BLaER1 (cell line): ENCODE measurements around the gene GRK5.
A peak's percentile ranks its signal among the peaks of the same experiment; 100 is the strongest.

Experiments
- H3K27ac ChIP-seq: shearing (Covaris generic); formaldehyde crosslinking; 2 replicates; pipeline ENCODE4 v1.8.1; 2022
- H3K27me3 ChIP-seq: shearing (Covaris generic); formaldehyde crosslinking; 2 replicates; pipeline ENCODE4 v1.8.1; 2022
- H3K36me3 ChIP-seq: shearing (Covaris generic); formaldehyde crosslinking; 2 replicates; pipeline ENCODE4 v1.8.1; 2022
- H3K4me1 ChIP-seq: shearing (Covaris generic); formaldehyde crosslinking; 2 replicates; pipeline ENCODE4 v1.8.1; 2022
- H3K4me2 ChIP-seq: shearing (Covaris generic); formaldehyde crosslinking; 2 replicates; pipeline ENCODE4 v1.8.1; 2022
- H3K4me3 ChIP-seq: shearing (Covaris generic); formaldehyde crosslinking; 2 replicates; pipeline ENCODE4 v1.8.1; 2022
- H3K9ac ChIP-seq: shearing (Covaris generic); formaldehyde crosslinking; 2 replicates; pipeline ENCODE4 v1.8.1; 2022
- H3K9me3 ChIP-seq: shearing (Covaris generic); formaldehyde crosslinking; 2 replicates; pipeline ENCODE4 v1.8.1; 2022
- H4K20me1 ChIP-seq: shearing (Covaris generic); formaldehyde crosslinking; 2 replicates; pipeline ENCODE4 v1.8.1; 2022
- Cebpa-rat ChIP-seq: shearing (Covaris generic); IDR thresholded peaks from 2 replicates; pipeline ENCODE4 v1.8.1; 2022

The GRK5 gene

DNA sequence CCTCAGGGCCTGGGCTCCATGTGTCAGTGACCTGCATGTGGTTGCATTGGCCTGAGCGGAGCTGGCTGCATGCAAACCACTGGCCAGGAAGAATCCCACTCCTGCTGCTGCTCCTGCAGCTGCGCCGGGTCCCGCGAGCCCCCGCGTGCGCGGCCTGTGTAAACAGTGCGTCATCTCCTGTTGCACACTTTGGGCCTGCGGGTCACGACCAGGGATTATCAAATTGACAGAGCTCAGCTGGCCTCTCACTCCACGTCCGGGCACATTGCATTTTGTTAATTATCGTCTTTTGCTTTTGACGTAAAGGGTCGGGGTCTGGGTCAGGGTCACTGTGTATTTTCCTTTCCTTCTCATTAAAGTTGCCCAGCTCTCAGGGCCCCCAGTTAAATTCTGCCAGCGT, 202.5 kb downstream of the GRK5 start:
- no peak overlapping the region for H3K9ac ChIP-seq
- TF ChIP-seq Cebpa-rat = no peak

GRCh38 chr10:119410361-119411116, 203.2 kb downstream of the GRK5 start:
- Histone ChIP-seq H3K9me3 (no peaks in the 10 kb centered on the region), H3K27ac (no peak overlapping the region), H3K4me2 (no peak overlapping the region), H3K4me1 (peaks cover 41% of the 10 kb centered on the region), H3K27me3 (no peaks in the 10 kb centered on the region), H3K36me3 (no peaks in the 10 kb centered on the region), H3K9ac (no peak overlapping the region), H4K20me1 (no peaks in the 10 kb centered on the region), H3K4me3 (no peak overlapping the region)
- no peak for TF ChIP-seq Cebpa-rat

More for the DNA sequence above, 202.5 kb downstream of the GRK5 start:
- Histone ChIP-seq H3K27me3 (no peaks in the 10 kb centered on the region), H4K20me1 (no peaks in the 10 kb centered on the region), H3K9me3 (no peaks in the 10 kb centered on the region), H3K36me3 (no peaks in the 10 kb centered on the region), H3K4me3 (no peak overlapping the region), H3K4me1 (peaks cover 47% of the 10 kb centered on the region), H3K27ac (no peak overlapping the region), H3K4me2 (no peak overlapping the region)

DNA sequence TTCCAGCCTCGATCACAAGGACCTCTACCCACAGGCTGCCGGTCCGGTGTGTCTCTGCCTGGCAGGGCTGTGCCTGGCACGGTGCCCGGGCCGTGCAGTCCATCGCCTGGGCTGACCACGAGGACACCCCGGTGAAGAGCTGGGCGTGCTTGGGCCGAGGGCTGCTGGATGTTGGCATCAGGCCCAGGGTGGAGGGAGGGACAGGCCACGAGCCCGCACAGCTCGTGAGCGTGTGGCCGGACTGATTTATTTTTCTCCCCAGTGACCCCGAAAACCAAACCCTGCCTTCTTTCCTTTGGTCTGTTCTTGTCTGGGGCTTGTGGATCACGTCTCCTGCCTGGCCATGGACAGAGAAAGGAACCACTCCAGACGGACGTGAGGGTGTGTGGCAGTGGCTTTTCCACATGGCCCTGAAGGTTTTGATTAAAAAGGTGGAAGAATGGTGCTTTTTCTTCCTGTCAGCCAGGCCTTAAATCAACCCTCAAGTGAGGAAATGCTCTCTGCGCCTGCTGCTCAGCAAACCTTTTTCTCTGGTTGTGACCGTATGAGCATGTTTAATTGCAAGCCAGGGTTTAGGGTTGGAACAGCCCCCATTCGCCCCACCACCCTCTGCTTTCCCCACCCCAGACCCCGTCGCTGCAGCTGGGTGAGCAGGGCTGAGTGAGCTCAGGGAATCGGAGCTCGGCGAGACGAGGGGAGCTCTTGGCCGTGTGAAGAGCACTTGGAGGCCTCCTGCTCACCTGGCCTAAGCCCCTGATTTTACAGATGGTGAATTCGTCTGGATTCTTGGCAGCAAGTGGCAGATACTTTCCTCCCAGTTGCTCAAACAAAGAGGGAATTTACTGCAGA, 205.1 kb downstream of the GRK5 start:
- H3K4me1 ChIP-seq = peaks cover 34% of the 10 kb centered on the region
- no peaks in the 10 kb centered on the region for H3K27me3 ChIP-seq
- no peak overlapping the region for H3K9ac ChIP-seq
- H3K9me3 ChIP-seq = no peaks in the 10 kb centered on the region
- H3K4me2 ChIP-seq = peak overlapping the region; percentile 80
- no peak overlapping the region for H3K27ac ChIP-seq
- TF ChIP-seq Cebpa-rat = no peak
- H3K36me3 ChIP-seq = no peaks in the 10 kb centered on the region
- no peak overlapping the region for H3K4me3 ChIP-seq
- H4K20me1 ChIP-seq = no peaks in the 10 kb centered on the region

GRCh38 chr10:119413093-119413453, 205.7 kb downstream of the GRK5 start:
- H3K9me3 ChIP-seq = no peaks in the 10 kb centered on the region
- TF ChIP-seq Cebpa-rat = no peak
- peaks cover 30% of the 10 kb centered on the region for H3K4me1 ChIP-seq
- no peaks in the 10 kb centered on the region for H3K36me3 ChIP-seq
- no peaks in the 10 kb centered on the region for H3K27me3 ChIP-seq
- H3K27ac ChIP-seq = no peak overlapping the region
- peak overlapping the region; percentile 80 for H3K4me2 ChIP-seq
- H3K4me3 ChIP-seq = no peak overlapping the region
- no peak overlapping the region for H3K9ac ChIP-seq
- H4K20me1 ChIP-seq = no peaks in the 10 kb centered on the region

DNA sequence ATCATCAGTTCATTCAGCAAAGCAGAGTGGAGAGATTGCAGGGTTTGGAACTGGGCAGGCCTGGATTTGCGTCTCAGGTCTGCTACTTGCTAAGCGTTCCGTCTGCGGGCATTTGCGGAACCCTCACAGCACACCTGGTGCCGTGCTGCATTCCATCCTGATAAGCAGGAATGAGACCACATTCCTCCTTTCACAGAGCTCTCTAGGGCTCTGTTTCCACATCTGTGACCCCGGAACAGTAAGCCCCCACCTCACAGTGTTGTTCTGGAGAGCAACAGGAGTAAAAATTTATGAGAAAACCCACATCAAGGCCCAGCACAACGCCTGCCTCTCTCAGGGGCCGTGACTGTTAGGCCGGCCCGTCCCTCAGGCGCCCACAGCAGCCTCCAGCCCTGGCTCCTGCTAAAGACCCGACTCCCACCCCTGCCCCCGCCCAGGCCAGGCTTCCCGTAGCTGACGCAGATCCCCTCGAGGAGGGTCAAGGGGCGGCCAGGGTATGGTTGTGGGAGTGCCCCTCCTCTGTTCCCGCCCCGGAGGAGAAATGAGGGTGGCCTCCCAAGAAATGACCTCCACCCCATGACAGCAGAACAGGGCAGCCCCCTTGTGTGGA, 206.2 kb downstream of the GRK5 start:
- H3K36me3 ChIP-seq = no peaks in the 10 kb centered on the region
- 0 out of 2 replicates have a peak overlapping the region, but pooled peaks have one; percentile 24 for H3K9ac ChIP-seq
- H4K20me1 ChIP-seq = no peaks in the 10 kb centered on the region
- peaks cover 30% of the 10 kb centered on the region for H3K4me1 ChIP-seq
- H3K4me3 ChIP-seq = no peak overlapping the region
- H3K27me3 ChIP-seq = no peaks in the 10 kb centered on the region
- H3K4me2 ChIP-seq = peak overlapping the region; percentile 80
- no peaks in the 10 kb centered on the region for H3K9me3 ChIP-seq
- H3K27ac ChIP-seq = no peak overlapping the region
- TF ChIP-seq Cebpa-rat = no peak

DNA sequence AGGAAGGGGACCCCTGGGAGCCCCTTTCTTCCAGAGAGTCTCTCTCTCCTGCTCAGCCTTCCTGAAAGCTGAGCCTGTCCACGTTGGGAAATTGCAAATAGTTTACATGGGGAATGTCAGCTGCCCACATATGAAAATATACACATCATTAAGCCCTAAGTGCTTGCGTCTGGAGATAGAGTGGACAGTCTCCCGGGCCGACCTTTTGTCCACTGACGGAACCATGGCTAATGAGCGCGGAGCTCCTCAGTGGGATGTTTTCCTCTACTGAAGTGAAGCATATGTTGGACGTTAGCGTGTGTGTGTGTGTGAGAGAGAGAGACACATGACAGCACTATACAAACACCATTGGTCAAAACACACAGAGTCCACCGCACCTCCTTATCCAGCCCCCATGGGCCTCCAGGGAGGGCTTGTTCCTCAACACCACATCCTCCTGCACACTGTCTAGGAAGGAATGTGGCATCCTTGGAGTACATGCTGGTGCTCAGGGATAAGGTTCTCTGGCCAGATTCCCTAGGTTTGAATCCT, 206.8 kb downstream of the GRK5 start:
- TF ChIP-seq Cebpa-rat = no peak
- Histone ChIP-seq H3K9ac (0 out of 2 replicates have a peak overlapping the region, but pooled peaks have one; percentile 24), H3K4me2 (peak overlapping the region; percentile 80), H3K4me3 (no peak overlapping the region), H3K9me3 (no peaks in the 10 kb centered on the region), H3K36me3 (no peaks in the 10 kb centered on the region), H3K4me1 (peaks cover 30% of the 10 kb centered on the region), H4K20me1 (no peaks in the 10 kb centered on the region), H3K27ac (no peak overlapping the region), H3K27me3 (no peaks in the 10 kb centered on the region)

DNA sequence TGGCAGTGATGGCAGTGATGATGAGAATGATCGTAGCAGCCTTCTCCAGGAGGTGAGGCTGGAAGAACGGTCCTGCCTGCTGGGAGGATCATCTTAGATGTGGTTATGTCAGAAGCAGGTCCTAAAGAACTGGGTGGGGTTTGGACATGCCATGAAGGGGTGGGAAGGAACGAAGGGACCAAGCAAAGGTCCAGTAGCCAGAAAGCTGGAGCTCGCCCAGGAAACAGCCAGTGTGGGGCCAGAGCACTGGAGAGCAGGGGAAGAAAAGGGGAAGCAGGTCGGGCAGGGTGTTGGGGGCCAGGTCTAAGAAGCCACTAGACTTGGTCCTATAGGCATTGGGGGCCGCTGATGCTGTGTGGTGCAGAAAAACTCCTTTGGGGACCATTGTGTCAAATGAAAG, 207.8 kb downstream of the GRK5 start:
- Histone ChIP-seq H3K9me3 (no peaks in the 10 kb centered on the region), H3K4me3 (no peak overlapping the region), H3K27ac (no peak overlapping the region), H3K36me3 (no peaks in the 10 kb centered on the region), H4K20me1 (no peaks in the 10 kb centered on the region), H3K4me1 (peaks cover 30% of the 10 kb centered on the region), H3K4me2 (no peak overlapping the region), H3K27me3 (no peaks in the 10 kb centered on the region), H3K9ac (no peak overlapping the region)
- no peak for TF ChIP-seq Cebpa-rat

DNA sequence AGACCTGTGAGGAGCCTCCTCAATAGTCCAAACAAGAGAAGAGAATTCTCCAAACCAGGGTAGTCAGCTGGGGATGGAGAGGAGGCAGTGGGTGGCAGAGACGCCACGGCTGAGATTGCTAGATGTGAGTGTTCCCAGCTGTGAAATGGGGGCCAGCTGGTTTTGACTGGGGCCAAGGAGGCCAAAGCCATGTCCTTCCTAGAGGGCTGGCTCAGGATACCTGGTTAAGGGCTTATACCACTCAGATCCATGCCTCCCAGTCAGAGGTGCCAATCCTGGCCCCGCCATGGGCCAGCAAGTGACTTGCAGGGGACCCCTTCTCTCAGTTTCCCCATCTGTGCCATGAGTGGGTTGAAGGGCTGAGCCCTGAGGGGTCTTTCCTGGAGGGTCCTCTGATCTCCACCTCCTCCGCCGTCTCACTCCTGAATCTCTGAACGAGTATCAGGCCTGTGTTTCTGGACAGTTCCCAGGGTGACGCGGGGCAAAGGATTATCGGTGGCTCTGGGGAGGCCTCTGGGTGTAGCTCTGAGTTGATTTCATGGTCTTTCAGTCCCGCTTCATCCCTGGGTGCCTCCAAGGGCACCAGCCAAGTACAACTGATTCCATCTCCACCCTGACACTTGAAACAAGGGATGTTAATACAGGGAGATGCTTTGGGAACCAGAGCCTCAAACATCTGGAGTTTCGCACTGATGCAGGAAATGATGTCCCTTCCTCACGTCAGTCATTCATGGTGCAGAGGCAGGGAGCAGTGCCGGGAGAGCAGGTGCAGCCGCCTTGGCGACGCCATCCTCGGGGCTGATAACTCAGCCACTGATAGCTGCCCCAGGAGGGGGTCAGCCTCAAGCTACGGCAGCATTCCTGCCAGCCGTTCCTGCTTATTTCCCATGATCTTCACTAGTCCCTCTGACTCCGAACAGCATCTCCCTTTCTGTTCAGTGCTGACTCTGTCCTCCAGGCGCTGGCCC, 208.4 kb downstream of the GRK5 start:
- no peak for TF ChIP-seq Cebpa-rat
- H3K27ac ChIP-seq = no peak overlapping the region
- peaks cover 30% of the 10 kb centered on the region for H3K4me1 ChIP-seq

GRCh38 chr10:119416855-119417254, 209.5 kb downstream of the GRK5 start:
- H3K27me3 ChIP-seq = peaks cover 8% of the 10 kb centered on the region; the same call in 1 of the 2 replicates
- no peak overlapping the region for H3K4me2 ChIP-seq
- no peaks in the 10 kb centered on the region for H3K9me3 ChIP-seq
- no peak overlapping the region for H3K27ac ChIP-seq
- no peak for TF ChIP-seq Cebpa-rat
- no peak overlapping the region for H3K9ac ChIP-seq
- H3K36me3 ChIP-seq = no peaks in the 10 kb centered on the region
- peaks cover 40% of the 10 kb centered on the region for H3K4me1 ChIP-seq
- H4K20me1 ChIP-seq = no peaks in the 10 kb centered on the region
- H3K4me3 ChIP-seq = no peak overlapping the region

More for the DNA sequence above, 208.4 kb downstream of the GRK5 start:
- Histone ChIP-seq H3K9ac (no peak overlapping the region), H3K36me3 (no peaks in the 10 kb centered on the region), H3K4me2 (no peak overlapping the region), H3K9me3 (no peaks in the 10 kb centered on the region), H3K4me3 (no peak overlapping the region), H4K20me1 (no peaks in the 10 kb centered on the region), H3K27me3 (no peaks in the 10 kb centered on the region)
